Stimulated activated CD4-positive, alpha-beta T cell treated with anti-CD3 and anti-CD28 coated beads, Interleukin-4, amount 100 ng/mL, for 1 hour (primary cell): ENCODE measurements around the gene CAMK1.

Experiments
- DNase-seq: peaks from one replicate; pipeline ENCODE4 v3.0.0-alpha.2; 2020

Gene CAMK1

GRCh38 chr3:9769426-9770275, at the start of gene CAMK1:
Gene CAMK1 (minus strand): TSS chr3:9769947. CDS start chr3:9767749, 2,198 bp downstream.
- peak; percentile 66 for DNase-seq

GRCh38 chr3:9818666-9819335, 49.1 kb upstream of the CAMK1 start:
- no peak for DNase-seq

GRCh38 chr3:9817436-9817835, 47.7 kb upstream of the CAMK1 start:
- no peak for DNase-seq

- no peak for DNase-seq
Measured at GRCh38 chr3:9815986-9816385, 46.2 kb upstream of the CAMK1 start.

GRCh38 chr3:9812870-9813483, 43.2 kb upstream of the CAMK1 start:
- no peak for DNase-seq

- DNase-seq, result no peak
Measured at GRCh38 chr3:9810846-9811245, 41.1 kb upstream of the CAMK1 start.

- DNase-seq, result no peak
Measured at GRCh38 chr3:9810433-9810770, 40.7 kb upstream of the CAMK1 start.

- peak; percentile 42 for DNase-seq
Measured at GRCh38 chr3:9809615-9810432, 40.1 kb upstream of the CAMK1 start, which contains the start of gene TTLL3. Gene TTLL3 (plus strand): TSS chr3:9810262. CDS start chr3:9810662, 400 bp downstream.

GRCh38 chr3:9809239-9809614, 39.5 kb upstream of the CAMK1 start:
- no peak for DNase-seq

- DNase-seq, result peak; percentile 52
Measured at GRCh38 chr3:9808345-9809037, 38.7 kb upstream of the CAMK1 start.

GRCh38 chr3:9807981-9808344, 38.2 kb upstream of the CAMK1 start:
- DNase-seq, result no peak

- no peak for DNase-seq
Measured at GRCh38 chr3:9806688-9807589, 37.2 kb upstream of the CAMK1 start.

GRCh38 chr3:9806137-9806536, 36.4 kb upstream of the CAMK1 start:
- no peak for DNase-seq

- no peak for DNase-seq
Measured at GRCh38 chr3:9804996-9805395, 35.2 kb upstream of the CAMK1 start.

- no peak for DNase-seq
Measured at GRCh38 chr3:9803494-9803893, 33.7 kb upstream of the CAMK1 start.

- no peak for DNase-seq
Measured at GRCh38 chr3:9800529-9800928, 30.8 kb upstream of the CAMK1 start.

- no peak for DNase-seq
Measured at GRCh38 chr3:9797196-9797945, 27.6 kb upstream of the CAMK1 start.

- no peak for DNase-seq
Measured at GRCh38 chr3:9795207-9795606, 25.5 kb upstream of the CAMK1 start.

- no peak for DNase-seq
Measured at GRCh38 chr3:9794400-9794799, 24.7 kb upstream of the CAMK1 start.

- DNase-seq, result no peak
Measured at GRCh38 chr3:9793161-9793781, 23.5 kb upstream of the CAMK1 start.
